ENCODE results near the gene APBA2.
"Not testable (repeated sequence)": the region's sequence is repeated elsewhere in the genome, so short reads cannot be mapped to it uniquely, and the experiment has no call there.

Gene APBA2

DNA sequence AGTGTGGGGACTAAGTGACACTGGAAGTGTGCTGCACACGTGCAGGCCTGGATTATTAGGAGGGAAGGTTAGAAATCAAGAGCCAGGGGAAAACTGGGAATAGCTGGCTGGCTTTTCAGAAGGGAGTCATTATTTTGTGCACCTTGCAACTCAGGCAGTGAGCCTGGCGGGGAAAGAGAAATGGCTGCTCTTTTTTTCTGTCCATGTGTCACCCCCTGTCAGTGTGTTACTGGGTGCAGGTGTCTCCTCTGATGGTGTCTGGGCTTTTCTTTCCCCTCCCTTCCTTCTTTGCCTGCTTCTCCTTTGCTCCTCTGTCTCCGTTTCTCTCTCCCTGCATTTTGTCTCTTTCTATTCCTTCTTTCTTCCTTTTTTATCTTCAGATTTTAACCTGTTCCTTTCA is 130.7 kb downstream of the APBA2 start:
- DNase-seq, result no peak

DNA sequence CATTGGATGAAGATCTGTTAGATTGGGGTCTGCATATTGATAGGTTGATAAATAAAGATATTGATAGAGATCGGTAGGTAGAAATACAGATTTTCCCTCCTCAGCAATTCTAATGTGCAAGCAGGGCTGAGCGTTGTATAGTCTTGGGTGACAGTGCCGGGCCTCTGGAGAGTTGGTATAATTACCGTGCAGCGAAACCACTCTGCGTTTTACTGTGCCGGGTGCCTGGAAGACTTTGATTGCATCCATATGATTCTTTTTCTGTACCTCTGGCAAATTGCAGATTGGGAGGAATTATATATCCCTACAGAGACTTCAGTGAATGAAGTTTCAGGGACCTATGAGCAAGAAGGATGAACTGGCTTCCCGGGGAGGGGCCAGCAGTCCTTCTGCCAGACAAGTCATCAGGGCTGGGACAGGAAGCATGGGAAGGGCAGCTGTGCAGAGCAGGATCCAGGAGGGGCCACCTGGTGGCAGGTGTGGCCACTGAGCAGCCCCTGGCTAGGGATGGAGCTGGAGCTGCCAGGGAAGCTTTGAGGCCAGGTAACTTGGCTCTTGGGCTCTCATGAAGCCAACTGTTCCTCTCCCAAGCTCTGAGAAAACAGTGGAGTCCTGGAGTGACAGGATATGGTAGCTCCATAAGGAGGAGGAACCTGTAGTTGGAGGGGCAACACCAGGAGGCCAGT is 132.5 kb downstream of the APBA2 start:
- DNase-seq, result no peak

DNA sequence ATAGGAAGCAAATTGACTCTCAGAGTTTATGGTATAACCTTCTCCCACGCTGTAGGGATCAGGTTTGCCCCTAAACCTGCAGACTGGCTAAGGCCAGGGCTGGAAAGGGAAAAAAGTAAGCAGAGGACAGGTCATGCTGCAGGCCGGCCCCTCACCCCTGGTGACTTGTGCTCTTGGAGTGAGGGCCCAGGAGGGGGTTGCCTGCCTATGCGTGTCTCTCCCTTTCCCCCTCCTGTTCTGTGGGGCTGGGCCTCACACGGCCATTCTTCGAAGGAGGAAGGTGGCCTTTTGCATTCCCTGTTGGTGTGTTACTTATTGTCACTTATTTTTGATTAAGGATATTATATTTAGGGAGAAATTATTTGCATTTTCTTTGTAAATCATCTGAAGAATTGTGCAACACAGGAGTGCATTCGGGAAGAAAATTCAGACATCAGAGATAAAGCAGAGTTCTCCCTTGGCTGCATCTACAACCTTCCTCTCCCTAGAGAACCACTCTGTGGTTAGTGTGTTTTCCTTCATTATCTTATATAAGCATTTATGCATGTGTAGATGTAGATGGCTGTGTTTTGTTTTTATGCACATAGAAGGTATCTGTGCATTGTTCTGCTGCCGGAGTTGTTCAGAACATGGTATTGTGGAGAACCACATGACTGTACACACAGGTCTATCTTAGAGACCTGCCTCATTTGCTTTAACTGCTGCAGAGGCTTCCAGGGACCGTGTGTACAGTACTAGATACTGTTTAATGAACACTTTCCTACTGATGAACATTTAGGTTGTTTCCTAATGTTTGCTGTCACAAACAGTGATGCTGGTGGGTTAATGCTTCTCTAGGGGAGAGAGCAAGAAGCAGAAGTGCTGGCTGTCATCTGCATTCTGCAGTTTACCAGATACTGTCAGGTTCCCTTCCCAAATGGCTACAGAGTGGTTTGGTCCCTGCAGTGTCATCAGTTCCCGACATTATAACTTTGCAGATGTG is 133.5 kb downstream of the APBA2 start:
- DNase-seq, result no peak

DNA sequence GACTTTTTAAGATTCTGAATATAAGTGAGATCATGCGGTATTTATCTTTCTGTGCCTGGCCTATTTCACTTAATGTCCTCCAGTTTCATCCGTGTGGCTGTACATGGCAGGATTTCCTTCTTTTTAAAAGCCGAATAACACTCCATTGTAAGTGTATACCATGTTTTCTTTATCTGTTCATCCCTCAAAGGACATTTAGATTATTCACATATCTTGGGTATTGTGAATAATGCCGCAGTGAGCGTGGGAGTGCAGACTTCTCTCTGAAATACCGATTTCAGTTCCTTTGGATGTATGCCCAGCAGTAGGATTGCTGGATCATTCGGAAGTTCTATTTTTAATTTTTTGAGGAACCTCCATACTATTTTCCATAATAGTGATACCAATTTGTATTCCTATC is 136.1 kb downstream of the APBA2 start:
- no peak for DNase-seq

DNA sequence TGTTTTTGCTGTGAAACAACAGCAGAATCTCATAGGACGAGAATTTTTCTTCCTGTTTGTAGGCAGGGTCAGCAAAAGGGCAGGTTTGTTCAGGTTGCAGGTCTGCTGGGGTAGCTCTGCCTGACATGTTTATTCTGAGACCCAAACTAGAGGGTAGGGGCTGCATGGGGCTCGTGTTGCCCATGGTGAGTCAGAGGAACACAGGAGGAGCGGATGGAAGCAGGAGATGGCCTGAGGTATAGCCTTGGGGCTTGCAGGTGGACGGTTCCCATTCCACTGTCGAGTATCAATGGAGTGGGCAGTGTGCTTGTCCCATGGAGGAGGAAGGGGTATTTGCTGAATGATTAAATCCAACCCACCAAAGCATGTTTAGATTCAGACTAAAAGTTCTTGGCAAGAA is 138.9 kb downstream of the APBA2 start:
- DNase-seq, result no peak

DNA sequence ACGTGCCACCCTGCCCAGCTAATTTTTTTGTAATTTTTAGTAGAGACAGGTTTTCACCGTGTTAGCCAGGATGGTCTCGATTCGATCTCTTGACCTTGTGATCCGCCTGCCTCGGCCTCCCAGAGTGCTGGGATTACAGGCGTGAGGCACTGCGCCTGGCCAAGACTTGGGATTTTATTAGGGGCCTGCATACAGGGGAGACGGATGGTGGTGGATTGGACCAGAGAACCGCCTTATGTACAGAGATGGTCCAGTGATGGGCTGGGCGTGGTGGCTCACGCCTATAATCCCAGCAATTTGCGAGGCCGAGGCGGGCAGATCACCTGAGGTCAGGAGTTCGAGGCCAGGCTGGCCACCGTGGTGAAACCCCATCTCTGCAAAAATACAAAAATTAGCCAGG is 139.6 kb downstream of the APBA2 start:
- DNase-seq, result not testable (repeated sequence)

DNA sequence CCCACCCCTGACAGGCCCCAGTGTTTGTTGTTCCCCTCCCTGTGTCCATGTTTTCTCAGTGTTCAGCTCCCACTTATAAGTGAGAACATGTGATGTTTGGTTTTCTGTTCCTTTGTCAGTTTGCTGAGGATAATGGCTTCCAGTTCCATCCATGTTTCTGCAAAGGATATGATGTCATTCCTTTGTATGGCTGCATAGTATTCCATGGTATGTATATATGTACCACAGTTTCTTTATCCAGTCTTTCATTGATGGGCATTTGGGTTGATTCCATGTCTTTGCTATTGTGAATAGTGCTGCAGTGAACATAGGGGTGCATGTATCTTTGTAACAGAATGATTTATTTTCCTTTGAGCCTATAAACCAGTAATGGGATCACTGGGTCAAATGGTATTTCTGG is 142.4 kb downstream of the APBA2 start:
- not testable (repeated sequence) for DNase-seq

DNA sequence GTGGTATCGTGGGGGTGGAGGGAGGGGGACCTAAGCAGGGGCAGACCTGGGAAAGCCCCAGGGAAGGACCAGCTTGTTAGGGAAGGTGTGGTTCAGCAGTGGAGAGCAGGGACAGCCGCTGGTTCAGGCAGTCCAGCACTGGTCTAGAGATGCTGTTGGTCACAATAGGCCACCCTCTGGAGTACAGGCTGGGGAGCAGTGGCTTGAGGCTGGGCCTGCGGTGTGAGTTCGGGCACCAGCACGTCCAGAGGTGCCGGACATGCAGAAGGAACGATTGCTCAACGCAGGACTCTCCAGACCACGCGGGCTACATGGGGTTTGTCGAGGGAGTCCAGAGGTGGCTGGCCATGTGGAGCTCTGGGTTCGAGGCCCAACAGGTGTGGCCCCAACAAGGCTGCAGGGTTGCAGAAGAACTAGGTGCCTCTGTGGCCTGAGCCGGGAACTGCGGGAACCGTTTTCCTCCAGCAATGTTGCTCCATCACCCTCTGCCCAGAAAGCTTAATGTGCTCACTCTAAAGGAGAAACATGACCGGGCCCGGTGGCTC is 143.9 kb downstream of the APBA2 start:
- DNase-seq, result no peak

DNA sequence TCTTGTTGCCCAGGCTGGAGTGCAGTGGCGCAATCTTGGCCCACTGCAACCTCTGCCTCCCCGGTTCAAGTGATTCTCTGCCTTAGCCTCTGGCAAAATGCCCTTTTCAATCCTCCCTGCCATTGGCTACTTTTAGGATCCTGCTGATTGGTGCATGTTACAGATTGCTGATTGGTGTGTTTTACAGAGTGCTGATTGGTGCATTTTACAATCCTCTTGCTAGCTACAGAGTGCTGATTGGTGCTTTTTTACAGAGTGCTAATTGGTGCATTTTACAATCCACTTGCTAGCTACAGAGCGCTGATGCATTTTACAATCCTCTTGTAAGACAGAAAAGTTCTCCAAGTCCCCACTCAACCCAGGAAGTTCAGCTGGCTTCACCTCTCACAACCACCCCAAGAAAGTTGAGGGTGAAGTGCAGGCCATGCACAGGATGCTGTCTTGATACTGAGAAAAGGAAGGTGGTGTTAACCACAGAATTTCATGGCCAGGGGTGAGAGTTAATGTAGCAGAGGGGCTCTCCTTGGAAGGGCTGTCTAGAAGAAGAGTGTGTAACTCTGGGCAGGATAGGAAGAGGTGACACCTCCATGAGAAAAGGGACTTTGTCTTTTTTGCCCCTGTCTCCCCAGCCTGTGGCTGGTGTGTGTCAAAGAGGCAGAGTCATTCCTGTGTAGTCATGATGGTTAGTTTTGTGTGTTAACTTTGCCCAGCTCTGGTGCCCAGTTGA is 145.9 kb downstream of the APBA2 start:
- no peak for DNase-seq

DNA sequence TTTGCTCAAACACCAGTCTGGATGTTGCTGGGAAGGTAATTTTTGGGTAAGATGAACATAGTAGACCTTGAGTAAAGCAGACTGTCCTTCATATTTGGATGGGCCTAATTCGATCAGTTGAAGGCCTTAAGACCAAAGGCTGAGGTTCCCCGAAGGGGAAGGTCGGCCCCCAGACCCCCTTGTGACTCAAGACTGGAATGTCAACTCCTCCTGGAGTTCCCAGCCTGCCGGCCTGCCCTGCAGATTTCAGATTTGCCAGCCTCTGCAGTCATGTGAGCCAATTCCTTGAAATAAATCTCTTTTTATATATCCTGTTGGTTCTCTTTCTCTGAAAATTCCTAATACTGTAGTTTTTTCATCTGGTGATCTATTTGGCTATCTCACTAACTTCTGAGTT is 146.5 kb downstream of the APBA2 start:
- DNase-seq, result no peak

DNA sequence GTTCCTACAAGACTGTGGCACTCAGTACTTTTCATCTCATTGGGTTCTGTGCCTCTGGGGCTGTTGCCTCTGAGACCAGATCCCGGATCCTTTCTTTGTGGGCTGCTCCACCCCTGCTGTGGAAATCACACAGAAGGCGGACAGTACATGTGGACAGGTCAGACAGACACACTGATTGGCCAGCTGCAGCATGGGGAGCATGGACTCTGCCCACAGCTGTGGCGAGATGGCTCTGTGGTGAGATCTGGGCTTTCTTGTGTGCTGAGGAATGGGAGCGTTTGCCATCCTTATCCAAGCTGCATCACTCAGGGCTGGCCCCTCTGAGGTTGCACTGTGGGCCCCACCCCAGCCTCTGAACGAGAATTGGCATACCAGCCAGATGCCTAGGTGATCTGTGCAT is 147.0 kb downstream of the APBA2 start:
- no peak for DNase-seq

DNA sequence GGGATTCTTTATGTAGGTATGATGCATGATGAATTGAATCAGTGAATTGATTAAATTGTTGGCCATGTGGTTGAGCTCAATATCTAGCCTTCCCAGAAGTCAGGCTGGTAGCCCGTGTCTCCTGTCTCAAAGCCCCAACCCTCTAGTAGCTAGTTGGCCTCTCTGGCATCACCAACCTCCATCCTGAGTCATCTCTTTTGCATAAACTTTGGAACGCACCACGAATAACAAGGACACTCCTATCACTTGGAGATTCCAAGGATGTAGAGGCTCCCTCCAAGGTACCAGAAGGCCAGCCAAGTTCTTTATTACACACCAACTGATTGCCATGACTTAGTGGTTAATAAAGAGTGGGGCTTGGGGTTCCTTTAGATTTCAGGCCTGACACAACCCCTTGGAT is 148.4 kb downstream of the APBA2 start:
- DNase-seq, result peak; percentile 6

DNA sequence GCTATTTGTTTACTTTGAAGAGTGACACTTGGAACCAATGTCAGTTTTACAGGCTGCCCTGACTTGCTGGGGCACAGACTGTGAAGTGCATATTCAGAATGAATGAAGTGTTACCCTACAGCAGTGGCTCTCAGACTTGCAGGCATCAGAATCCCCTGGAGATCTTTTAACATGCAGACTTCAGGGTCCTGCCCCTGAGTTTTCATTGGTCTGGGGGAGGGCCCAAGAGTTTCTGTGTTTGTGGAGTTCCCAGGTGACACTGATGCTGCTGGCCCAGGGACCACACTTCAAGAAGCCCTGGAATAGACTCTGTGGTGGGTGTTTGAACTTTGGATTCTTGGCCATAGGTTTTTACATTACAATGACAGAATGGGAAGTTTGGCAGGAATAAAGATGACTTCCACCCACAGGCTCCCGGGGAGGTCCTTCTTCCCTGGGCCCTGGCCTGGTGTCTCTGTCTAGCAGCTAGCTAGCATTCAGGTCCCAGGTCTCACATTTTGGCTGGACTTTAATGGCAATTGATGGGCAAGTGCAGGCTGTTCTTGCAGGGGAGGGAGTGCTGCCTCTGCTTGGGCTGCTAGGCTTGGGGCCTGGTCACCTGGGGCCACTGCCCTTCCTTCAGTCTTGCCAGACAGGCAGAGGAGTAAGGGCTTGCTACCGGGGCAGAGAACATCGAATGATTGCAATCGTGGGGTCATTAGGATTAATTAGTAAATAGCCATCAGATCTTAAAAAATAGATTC is 149.0 kb downstream of the APBA2 start:
- peak; percentile 4 for DNase-seq

DNA sequence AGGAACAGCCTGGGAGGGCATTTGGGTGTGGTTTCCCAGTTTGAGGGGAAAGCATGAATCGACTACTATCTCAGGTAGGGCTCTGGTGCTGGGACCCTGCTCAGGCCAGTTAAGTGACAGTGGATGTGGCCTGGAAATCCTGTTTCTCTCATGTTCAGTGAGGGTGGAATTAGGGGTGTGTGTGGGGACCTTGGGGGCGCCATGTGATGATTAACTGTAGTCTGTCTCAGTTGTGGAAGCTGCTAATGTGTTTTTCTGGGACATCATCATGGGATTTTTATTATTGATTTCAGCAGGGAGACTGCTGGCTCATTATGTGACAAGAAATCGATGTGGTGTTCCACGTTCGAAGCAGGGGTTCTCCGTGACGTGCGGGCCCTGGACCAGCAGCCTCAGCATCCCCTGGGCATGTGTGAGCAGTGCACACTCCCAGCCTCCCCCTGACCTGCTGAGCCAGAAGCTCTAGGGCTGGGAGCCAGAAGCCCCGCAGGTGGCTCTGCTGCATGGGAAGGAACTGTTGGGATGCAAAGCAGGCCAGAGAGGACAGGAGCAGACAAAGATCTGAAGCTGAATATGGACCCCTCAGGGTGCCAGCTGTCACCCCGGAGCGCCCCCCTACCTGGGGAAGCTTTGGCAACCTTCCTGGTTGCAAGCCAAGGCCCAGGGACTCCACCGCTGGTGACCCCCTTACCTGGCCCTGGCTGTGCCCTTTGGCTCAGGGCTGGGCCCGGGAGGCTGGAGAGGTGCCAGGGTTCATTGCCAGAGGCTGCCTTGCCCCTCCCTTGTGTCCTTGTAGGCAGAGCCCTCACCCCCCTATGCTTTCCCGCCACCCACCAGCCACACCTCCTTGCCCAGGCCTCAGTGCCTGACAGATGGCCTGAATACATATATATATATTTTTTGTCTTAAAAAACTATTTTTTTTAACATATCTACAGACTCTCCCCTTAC is 149.8 kb downstream of the APBA2 start:
- peak; percentile 29 for DNase-seq

DNA sequence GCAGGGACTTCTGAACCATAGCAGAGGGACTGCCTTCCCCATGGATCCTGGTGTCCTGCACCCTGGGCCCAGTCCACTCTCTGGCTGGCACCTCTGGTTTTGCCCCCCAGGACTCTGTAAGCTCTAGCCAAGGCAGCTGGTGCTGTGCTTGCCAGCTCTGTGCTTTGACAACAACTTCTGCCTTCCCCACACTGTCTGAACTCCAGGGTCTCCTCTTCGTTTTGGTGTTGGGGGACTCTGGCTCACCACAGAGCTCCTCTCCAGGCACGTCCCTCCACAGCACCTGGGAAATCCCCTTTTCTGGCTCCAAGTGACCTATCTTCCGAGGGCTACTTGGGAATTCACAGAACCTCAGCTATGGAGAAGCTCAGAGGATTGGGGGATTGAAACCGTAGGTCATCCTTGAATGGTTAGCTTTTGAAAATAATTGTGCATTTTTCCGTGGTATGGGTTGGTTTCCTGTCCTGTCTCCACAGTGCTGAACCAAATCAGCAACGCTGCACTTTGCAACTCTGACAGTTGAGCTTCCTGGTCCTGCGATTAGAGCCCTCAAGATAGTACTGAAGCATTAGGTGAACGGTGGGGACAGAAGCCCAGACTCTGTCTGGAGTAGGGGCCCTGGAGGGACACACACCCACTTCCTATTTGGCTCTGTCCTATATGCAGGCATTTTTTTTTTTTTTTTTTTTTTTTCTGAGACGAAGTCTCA is 152.4 kb downstream of the APBA2 start:
- no peak for DNase-seq

DNA sequence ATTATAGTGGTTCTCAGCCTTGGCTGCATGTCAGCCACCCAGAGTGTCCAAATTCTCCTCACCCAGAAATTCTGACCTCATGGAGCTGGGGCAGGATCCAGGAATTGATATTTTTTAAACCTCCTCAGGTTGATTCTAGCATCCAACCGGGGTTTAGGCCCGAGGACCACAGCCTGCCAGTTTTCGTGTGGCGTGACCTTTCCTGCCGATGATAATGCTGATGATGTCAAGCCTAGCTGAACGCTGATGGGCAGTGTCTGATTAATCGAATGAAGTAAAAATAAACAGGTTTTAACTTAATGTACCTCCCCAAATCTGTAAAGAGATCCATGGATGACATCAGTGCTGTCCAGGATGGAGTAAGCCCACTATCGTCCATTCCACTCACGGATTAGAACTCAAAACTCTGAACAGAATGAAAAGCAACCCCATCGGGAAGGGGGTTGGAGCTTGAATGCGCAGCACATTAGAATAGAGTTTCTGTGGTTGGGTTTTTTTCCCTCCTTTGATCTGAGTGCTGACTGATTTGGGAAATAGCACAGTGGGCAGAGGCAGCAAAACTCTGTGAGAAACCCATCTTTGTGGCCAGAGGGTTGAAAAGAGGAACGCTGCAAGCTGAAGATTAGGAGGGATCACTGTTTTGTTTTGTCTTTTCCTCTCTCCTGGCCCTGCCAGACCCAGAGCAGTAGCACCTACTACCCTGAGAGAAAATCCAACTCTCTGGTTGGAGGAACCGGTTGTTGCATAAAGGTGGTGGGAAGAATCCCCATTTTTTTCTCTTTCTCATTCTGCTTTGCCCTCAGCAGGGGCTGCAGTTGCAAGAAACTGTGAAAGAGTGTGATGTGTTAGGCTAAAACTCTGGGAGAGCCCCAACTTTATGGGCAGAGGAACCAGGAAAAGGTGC is 153.9 kb downstream of the APBA2 start:
- no peak for DNase-seq

DNA sequence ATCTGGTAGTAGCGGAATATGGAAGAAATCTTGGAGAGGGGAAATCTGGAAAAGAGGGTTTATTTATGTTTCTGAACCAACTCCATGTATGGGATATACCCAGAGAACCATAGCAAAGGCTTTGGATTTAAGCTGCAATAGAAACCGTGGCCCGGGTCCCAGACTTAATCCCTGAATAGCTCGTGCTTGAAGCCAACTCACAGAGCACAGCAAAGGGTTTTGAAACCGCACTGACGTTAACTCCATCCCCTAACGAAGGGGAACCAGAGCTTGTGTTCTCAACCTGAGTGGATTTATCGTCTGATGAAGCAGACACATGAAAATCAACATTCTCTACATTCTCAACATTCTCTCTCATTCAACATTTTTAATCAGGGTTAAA is 154.6 kb downstream of the APBA2 start:
- DNase-seq, result no peak

DNA sequence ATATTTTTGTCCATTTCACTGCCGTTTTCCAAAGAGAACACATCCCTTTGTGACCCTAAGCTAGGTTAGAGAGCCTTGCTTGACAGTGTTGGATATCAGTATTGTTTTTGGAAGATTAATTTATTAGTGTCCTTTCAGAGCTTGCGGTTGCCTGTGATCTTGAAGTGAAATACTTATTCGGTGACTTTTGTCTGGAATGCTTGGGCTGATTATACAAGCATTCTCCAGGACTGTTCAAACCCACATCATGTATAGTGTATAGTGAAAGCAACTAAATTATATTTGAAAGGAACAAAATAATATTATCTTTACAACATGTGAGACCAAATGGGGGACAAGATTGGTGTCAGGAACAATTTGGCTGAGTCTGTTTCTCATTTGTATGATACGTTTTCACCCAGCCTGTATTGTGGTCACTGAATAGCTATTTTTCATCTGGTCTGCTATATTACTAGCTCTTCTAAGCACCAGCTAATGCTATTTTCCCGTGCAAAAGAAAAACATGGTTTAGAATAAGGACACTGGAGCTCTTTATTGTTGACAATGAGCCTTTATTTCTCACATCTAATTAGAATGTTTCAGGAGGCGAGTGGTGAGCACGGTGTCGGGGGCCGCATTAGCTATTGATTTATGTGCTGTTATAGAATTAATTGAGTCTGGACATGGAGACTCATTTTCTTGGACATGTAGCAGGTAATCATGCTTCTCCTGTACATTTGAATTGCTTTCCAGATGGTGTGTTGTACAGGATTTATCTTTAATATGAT is 158.1 kb downstream of the APBA2 start:
- no peak for DNase-seq

DNA sequence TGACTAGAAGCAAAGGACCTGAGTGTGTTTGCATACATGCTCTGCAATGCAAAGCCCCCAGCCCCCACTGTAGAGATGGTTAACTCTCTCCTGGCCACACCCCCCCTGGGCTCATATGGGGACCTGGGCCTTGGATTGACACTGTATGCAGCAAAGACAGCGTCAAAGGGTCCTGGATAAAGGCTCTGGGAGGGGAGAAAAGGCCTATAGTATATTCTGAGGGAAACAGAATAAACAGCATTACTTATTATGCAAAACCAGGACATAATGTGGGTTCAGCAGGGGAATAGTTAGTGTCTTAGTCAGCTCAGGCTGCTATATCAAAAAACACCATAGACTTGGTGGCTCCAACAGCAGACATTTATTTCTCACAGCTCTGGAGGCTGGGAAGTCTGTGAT is 158.7 kb downstream of the APBA2 start:
- no peak for DNase-seq
